ENCODE measurements around the gene PTPRT. TPM values are rescaled to one million over a fixed set of nuclear protein-coding genes. Genes with fewer than 3 reads are reported as not detected.

The PTPRT gene
- total RNA-seq, 2 experiments from 2014 or later = not detected

GRCh38 chr20:42954951-42955350 lies 234.8 kb downstream of the PTPRT start:
- Mint-ChIP-seq H3K4me3 (no peak overlapping the region), H3K27me3 (ENCODE audit: low read depth) (no peaks in the 10 kb centered on the region), H3K4me1 (ENCODE audit: low read depth) (no peaks in the 10 kb centered on the region), H3K9me3 (ENCODE audit: insufficient read depth) (no peaks in the 10 kb centered on the region), H3K27ac (no peak overlapping the region), H3K36me3 (ENCODE audit: low read depth) (no peaks in the 10 kb centered on the region)
- ChIA-PET POLR2A (no interaction called here), CTCF (no interaction called here)
- DNase-seq (no peak), ATAC-seq (no peak)

- ATAC-seq = no peak
- CTCF ChIA-PET = no interaction called here
- no peak overlapping the region for H3K27ac Mint-ChIP-seq
- H3K36me3 Mint-ChIP-seq (ENCODE audit: low read depth) = no peaks in the 10 kb centered on the region
- H3K4me1 Mint-ChIP-seq (ENCODE audit: low read depth) = no peaks in the 10 kb centered on the region
- no peaks in the 10 kb centered on the region for H3K27me3 Mint-ChIP-seq (ENCODE audit: low read depth)
- no peaks in the 10 kb centered on the region for H3K9me3 Mint-ChIP-seq (ENCODE audit: insufficient read depth)
- no peak for DNase-seq
- POLR2A ChIA-PET = no interaction called here
- no peak overlapping the region for H3K4me3 Mint-ChIP-seq
Observed at GRCh38 chr20:42949950-42950349, 239.8 kb downstream of the PTPRT start.

DNA sequence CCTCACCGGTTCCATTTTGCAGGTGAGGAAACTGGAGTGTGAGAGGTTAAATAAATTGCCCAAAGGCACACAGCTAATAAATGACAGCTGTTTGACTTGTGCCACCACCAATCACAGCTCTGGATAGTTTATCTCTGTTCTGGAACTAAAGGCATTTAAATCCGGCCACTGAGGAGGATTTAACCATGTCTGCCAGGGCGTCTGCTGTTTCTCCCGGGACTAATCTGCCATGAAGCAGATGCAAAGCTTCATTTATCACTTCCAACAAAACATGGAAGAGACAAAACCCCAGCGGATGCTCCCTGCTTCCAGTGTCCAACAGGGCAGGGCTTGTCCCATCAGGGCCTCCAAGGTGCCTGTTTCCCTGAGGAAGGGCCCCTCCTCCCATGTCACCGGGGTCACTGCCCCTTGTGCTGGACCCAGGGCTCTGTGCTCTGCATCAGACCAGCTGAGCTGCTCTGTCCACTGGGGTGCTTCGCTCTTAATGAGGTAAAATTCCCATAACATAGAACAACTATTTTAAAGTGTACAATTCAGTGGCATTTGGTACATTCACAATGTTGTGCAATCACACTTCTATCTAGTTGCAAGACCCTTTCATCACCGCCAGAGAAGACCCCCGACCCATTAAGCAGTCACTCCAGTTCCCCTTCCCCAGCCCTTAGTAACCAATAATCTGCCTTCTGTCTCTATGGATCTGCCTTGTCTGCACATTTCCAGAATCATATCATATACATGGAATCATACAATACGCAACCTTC lies 244.3 kb downstream of the PTPRT start:
- Mint-ChIP-seq H3K4me3 (no peak overlapping the region), H3K9me3 (ENCODE audit: insufficient read depth) (no peaks in the 10 kb centered on the region), H3K4me1 (ENCODE audit: low read depth) (no peaks in the 10 kb centered on the region), H3K27ac (no peak overlapping the region), H3K36me3 (ENCODE audit: low read depth) (no peaks in the 10 kb centered on the region), H3K27me3 (ENCODE audit: low read depth) (no peaks in the 10 kb centered on the region)
- ChIA-PET POLR2A (no interaction called here), CTCF (no interaction called here)
- DNase-seq = no peak
- ATAC-seq = no peak

GRCh38 chr20:42941629-42942028 lies 248.1 kb downstream of the PTPRT start:
- ChIA-PET POLR2A (no interaction called here), CTCF (no interaction called here)
- no peak overlapping the region for H3K4me3 Mint-ChIP-seq
- ATAC-seq = no peak
- H3K4me1 Mint-ChIP-seq (ENCODE audit: low read depth) = no peaks in the 10 kb centered on the region
- no peaks in the 10 kb centered on the region for H3K36me3 Mint-ChIP-seq (ENCODE audit: low read depth)
- no peaks in the 10 kb centered on the region for H3K9me3 Mint-ChIP-seq (ENCODE audit: insufficient read depth)
- no peaks in the 10 kb centered on the region for H3K27me3 Mint-ChIP-seq (ENCODE audit: low read depth)
- no peak overlapping the region for H3K27ac Mint-ChIP-seq
- DNase-seq = no peak

DNA sequence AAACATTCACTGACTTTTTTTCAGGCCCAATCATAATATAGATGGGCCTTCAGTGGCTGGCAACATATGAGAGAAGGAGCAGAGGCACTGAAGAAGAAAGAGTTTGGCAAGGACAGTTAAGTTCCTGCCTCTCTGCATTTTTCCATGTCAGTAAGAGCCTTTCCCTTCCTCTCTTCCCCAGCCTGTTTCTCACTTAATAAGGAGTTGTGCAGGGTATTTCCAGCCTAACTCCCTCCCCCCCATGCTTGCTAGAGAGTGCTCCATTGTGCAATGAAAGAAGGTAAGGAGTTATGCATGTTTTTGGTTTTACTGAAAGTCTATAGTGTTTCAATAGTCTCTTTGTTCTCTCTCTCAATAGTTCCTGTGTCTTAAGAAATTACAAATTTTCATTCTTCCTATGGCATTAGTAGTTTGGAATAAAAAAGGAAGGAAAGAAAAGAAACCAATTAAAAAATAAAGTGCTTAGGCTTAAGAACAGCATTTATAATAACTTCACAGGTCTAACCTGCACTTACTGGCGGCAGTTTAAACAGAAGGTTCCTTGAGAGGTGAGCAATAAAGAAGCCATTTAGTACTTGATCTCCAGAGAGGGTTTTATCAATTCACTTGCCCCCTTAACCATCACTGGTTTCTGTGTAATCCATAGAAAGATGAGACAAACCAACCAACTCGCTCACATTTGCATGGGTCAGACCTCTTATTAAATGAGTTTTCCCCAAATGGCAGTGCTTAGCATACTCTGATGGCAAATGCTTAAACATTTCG lies 251.1 kb downstream of the PTPRT start:
- Mint-ChIP-seq H3K4me3 (no peak overlapping the region), H3K27me3 (ENCODE audit: low read depth) (no peaks in the 10 kb centered on the region), H3K9me3 (ENCODE audit: insufficient read depth) (no peaks in the 10 kb centered on the region), H3K36me3 (ENCODE audit: low read depth) (no peaks in the 10 kb centered on the region), H3K4me1 (ENCODE audit: low read depth) (no peaks in the 10 kb centered on the region), H3K27ac (no peak overlapping the region)
- CTCF ChIA-PET = no interaction called here
- DNase-seq = no peak
- no peak for ATAC-seq
- POLR2A ChIA-PET = no interaction called here

DNA sequence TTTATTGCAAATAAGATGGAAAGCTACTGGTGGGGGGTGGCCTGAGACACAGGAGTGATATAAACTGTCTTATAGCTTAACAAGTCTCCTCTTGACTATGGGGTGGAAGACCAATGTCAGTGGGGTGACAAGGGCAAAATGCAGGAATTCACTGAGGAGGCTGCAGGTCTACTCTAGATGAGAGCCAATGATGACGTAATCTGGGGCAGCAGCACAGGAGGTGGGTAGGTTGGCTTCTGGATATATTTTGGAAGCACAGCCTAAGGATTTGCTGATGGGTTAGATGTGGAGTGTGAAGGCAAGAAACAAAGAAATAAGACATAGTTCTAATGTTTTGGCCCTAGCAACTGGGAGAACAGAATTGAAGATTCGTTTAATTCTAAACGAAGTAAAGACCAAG lies 253.2 kb downstream of the PTPRT start:
- POLR2A ChIA-PET = no interaction called here
- H3K27me3 Mint-ChIP-seq (ENCODE audit: low read depth) = no peaks in the 10 kb centered on the region
- no peak for ATAC-seq
- DNase-seq = no peak
- no peak overlapping the region for H3K4me3 Mint-ChIP-seq
- peaks cover 2% of the 10 kb centered on the region for H3K36me3 Mint-ChIP-seq (ENCODE audit: low read depth)
- H3K4me1 Mint-ChIP-seq (ENCODE audit: low read depth) = no peaks in the 10 kb centered on the region
- CTCF ChIA-PET = no interaction called here
- peaks cover 6% of the 10 kb centered on the region for H3K9me3 Mint-ChIP-seq (ENCODE audit: insufficient read depth)
- no peak overlapping the region for H3K27ac Mint-ChIP-seq

DNA sequence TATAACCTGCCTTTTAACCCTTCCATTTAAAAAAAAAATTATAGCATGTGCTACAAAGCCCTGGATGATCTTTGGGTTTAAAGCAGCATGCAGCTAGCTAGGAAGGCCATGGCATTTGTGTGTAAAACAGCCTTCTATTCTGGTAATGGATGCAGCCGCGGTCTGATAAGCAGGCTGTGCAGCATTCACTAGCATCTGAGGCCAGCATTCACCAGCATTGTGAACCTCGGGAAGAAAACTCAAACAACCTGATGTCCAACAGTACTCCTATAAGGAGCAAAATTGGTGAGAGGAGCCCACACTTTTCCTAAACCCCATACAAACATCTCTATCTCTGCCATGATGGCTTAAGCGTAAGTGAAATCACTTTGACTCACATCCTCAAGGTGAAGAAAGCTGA lies 265.5 kb downstream of the PTPRT start:
- Mint-ChIP-seq H3K9me3 (ENCODE audit: insufficient read depth) (peaks cover 3% of the 10 kb centered on the region), H3K4me3 (no peak overlapping the region), H3K27ac (no peak overlapping the region), H3K36me3 (ENCODE audit: low read depth) (no peaks in the 10 kb centered on the region), H3K27me3 (ENCODE audit: low read depth) (no peaks in the 10 kb centered on the region), H3K4me1 (ENCODE audit: low read depth) (no peaks in the 10 kb centered on the region)
- CTCF ChIA-PET = no interaction called here
- no peak for DNase-seq
- no peak for ATAC-seq
- POLR2A ChIA-PET = no interaction called here

DNA sequence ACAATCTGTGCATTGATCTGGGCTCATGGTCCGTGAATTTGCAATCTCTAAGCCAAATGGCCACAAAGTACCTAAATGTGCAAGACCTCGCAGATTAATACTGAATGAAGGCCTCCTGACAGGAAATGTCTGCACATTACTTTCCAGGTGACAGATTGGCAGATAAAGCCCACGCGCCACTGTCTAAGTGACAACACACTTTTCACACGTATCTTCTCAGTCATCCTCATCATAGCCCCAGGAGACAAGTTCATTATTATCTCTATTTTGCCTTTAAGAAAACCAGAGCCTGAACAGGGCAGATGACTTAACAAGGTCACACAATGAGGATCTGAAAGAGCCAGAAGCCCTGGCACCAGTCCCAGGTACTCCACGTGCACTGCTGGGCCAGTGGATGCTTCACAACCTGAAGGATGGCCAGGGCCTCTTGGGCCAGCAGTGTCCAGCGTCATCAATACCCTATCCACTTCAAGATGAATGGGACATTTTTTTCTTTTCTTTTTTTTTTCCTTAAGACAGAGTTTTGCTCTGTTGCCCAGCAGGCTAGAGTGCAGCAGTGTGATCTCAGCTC lies 266.3 kb downstream of the PTPRT start:
- ATAC-seq (no peak), DNase-seq (no peak)
- Mint-ChIP-seq H3K27me3 (ENCODE audit: low read depth) (no peaks in the 10 kb centered on the region), H3K4me3 (no peak overlapping the region), H3K9me3 (ENCODE audit: insufficient read depth) (peaks cover 3% of the 10 kb centered on the region), H3K36me3 (ENCODE audit: low read depth) (no peaks in the 10 kb centered on the region), H3K4me1 (ENCODE audit: low read depth) (no peaks in the 10 kb centered on the region), H3K27ac (no peak overlapping the region)
- ChIA-PET POLR2A (no interaction called here), CTCF (no interaction called here)

- Mint-ChIP-seq H3K4me1 (ENCODE audit: low read depth) (no peaks in the 10 kb centered on the region), H3K4me3 (no peak overlapping the region), H3K9me3 (ENCODE audit: insufficient read depth) (peaks cover 3% of the 10 kb centered on the region), H3K27me3 (ENCODE audit: low read depth) (no peaks in the 10 kb centered on the region), H3K27ac (no peak overlapping the region), H3K36me3 (ENCODE audit: low read depth) (no peaks in the 10 kb centered on the region)
- CTCF ChIA-PET = no interaction called here
- POLR2A ChIA-PET = no interaction called here
- ATAC-seq (no peak), DNase-seq (no peak)
Observed at GRCh38 chr20:42920776-42921175, 268.9 kb downstream of the PTPRT start.

- ChIA-PET CTCF (no interaction called here), POLR2A (no interaction called here)
- no peak overlapping the region for H3K27ac Mint-ChIP-seq
- H3K4me1 Mint-ChIP-seq (ENCODE audit: low read depth) = no peaks in the 10 kb centered on the region
- peaks cover 3% of the 10 kb centered on the region for H3K9me3 Mint-ChIP-seq (ENCODE audit: insufficient read depth)
- no peak overlapping the region for H3K4me3 Mint-ChIP-seq
- no peak for DNase-seq
- no peak for ATAC-seq
- no peaks in the 10 kb centered on the region for H3K36me3 Mint-ChIP-seq (ENCODE audit: low read depth)
- H3K27me3 Mint-ChIP-seq (ENCODE audit: low read depth) = no peaks in the 10 kb centered on the region
Observed at GRCh38 chr20:42919316-42919715, 270.4 kb downstream of the PTPRT start.

DNA sequence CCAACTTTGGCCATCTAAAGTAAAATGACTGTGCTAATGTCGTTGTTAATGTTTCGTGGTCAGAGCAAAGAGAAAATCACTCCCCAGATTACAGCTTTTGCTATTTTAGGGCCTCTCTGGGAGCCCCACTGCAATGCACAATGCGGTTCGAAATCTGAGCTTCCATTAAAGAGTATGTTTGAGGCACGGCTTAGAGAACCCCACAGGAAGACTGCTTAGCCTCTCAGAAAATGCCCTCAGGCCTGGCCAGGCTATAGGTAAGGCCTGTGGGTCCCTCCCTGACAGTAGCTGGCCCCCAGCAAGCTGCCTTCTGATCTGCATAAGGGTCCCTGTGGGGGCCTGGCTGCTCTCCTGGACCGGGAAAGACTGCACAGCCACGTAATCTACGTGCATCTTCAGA lies 274.6 kb downstream of the PTPRT start:
- Mint-ChIP-seq H3K27me3 (ENCODE audit: low read depth) (no peaks in the 10 kb centered on the region), H3K36me3 (ENCODE audit: low read depth) (no peaks in the 10 kb centered on the region), H3K27ac (no peak overlapping the region), H3K4me1 (ENCODE audit: low read depth) (no peaks in the 10 kb centered on the region), H3K9me3 (ENCODE audit: insufficient read depth) (no peaks in the 10 kb centered on the region), H3K4me3 (no peak overlapping the region)
- DNase-seq = no peak
- CTCF ChIA-PET = no interaction called here
- no peak for ATAC-seq
- POLR2A ChIA-PET = no interaction called here

DNA sequence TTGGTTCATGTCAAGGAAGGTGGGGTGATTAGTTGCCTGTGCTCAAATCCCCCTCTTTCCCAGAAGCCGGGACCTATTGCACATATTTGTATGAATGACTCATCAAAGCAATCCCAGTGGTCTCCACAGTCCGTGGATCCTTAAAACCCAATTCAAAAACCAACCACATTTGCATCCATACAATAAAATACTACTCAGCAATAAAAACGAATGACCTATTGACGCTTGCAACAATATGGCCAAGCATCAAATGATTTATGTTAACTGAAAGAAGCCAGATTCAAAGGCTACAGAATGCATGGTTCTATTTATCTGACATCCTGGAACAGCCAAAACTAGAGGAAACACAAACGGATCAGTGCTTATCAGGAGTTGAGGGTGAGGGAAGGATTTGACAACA lies 275.4 kb downstream of the PTPRT start:
- H3K27ac Mint-ChIP-seq = no peak overlapping the region
- H3K36me3 Mint-ChIP-seq (ENCODE audit: low read depth) = no peaks in the 10 kb centered on the region
- DNase-seq = no peak
- no peaks in the 10 kb centered on the region for H3K9me3 Mint-ChIP-seq (ENCODE audit: insufficient read depth)
- no peak overlapping the region for H3K4me3 Mint-ChIP-seq
- no peak for ATAC-seq
- H3K4me1 Mint-ChIP-seq (ENCODE audit: low read depth) = no peaks in the 10 kb centered on the region
- POLR2A ChIA-PET = no interaction called here
- CTCF ChIA-PET = no interaction called here
- H3K27me3 Mint-ChIP-seq (ENCODE audit: low read depth) = no peaks in the 10 kb centered on the region

Data from activated CD8-positive, alpha-beta T cell treated with anti-CD3 and anti-CD28 coated beads, Interleukin-2, amount 10 ng/mL, durations not matched to agents 7 days and 5 days (primary cell).